Activated T-helper 2 cell treated with anti-CD3 and anti-CD28 coated beads, Interferon-gamma antibody, Interleukin-2, Interleukin-4, amounts not matched to agents 10 μg/mL and 5 μg/mL and 100 μg/mL, durations not matched to agents 14 hours and 24 hours and 36 hours (primary cell): ENCODE measurements around the gene NLRC3. TPM values are rescaled to one million over a fixed set of nuclear protein-coding genes. Genes with fewer than 3 reads are reported as not detected.

Experiments
- total RNA-seq: library from RNA; stranded (reverse); gene quantifications from 2 replicates; pipeline ENCODE4 v1.2.3, GENCODE V29; 2022

NLRC3 gene
- total RNA-seq, 1 donor from 2014 or later = 29.6 TPM

Other genes with a start within 250 kb of the NLRC3 start
- not detected in 2 replicates for gene OR2C1, start 221.5 kb downstream of the NLRC3 start, total RNA-seq
- gene ZSCAN32, start 176.4 kb downstream of the NLRC3 start, total RNA-seq = 13.2 and 16.1 TPM in 2 replicates
- 9.2 and 11.1 TPM in 2 replicates for gene ZNF174, start 176.2 kb downstream of the NLRC3 start, total RNA-seq
- 1.8 and 1.9 TPM in 2 replicates for gene ZNF597, start 133.9 kb downstream of the NLRC3 start, total RNA-seq
- gene NAA60, start 133.7 kb downstream of the NLRC3 start, total RNA-seq = 31.0 and 36.2 TPM in 2 replicates
- gene C16orf90, start 81.9 kb downstream of the NLRC3 start, total RNA-seq = not detected in 2 replicates
- 13.7 and 19.9 TPM in 2 replicates for gene CLUAP1, start 76.4 kb downstream of the NLRC3 start, total RNA-seq
- 11.8 and 12.2 TPM in 2 replicates for gene SLX4, start 34.2 kb upstream of the NLRC3 start, total RNA-seq
- 14.0 and 14.6 TPM in 2 replicates for gene DNASE1, start 77.3 kb upstream of the NLRC3 start, total RNA-seq
- gene TRAP1, start 140.1 kb upstream of the NLRC3 start, total RNA-seq = 299 and 307 TPM in 2 replicates